ENCODE data around the gene ZNF783.

Gene ZNF783

DNA sequence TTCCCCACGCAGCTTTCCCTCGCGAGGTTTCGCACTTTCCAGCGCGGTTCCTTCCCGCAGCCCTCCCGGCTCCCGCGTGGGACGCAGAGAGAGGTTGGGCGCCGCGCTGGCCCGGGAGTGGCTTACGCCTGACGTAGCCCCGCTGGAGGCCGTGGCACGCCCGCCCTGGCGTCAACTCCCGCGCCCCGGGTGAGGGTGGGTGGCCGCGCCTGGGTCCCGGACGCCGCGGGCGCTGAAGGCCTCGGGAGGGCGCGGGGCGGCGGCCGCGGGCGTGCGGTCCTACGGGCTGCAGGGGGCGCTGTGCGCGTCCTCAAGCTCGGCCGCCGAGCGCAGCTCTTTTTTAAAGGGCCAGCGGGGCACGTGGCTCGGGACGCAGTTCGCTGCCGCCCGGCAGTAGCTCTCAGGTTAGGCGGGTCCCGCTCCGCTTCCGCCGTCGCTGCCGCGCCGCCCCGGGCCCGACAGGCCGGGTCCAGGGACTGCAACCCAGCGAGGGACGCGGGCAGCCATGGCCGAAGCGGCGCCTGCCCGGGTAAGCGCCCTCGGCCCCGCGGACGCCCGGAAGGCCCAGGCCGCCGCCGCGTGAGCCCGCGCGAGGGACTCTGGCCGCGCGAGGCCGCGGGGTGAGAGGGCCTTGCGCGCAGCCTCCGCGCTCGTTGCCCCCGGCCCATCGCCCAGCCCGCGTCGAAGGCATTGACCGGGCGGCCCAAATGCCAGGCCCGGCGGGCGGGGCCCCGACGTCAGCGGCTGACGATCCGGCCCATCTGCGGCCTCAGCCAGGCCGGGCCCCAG lies at the start of gene ZNF783:
ZNF783 (plus strand) TSS at position 368 of the 789 bp plus-strand sequence; CDS start at position 506, 138 bp downstream.
- peak; percentile 84 for DNase-seq (ENCODE audit: low read depth, low spot score)
- H3K9ac ChIP-seq (ENCODE audit: insufficient read length, low read depth): peak within 1 kb of the TSS; percentile 91
- peaks cover 29% of the 10 kb centered on the region for H3K36me3 ChIP-seq (ENCODE audit: insufficient read depth, insufficient read length, low read length)
- H3K4me1 ChIP-seq (ENCODE audit: insufficient read depth, insufficient read length): no peaks in the 10 kb centered on the region
- no peaks in the 10 kb centered on the region for H3K27me3 ChIP-seq (ENCODE audit: insufficient read depth, insufficient read length)
- peak within 1 kb of the TSS; percentile 68 for H3K4me3 ChIP-seq (ENCODE audit: insufficient read length, low read depth)
- no peak for TF ChIP-seq YY1 (IDR thresholded peaks at IDR 0.05; ENCODE audit: insufficient read depth, insufficient read length)
- TF ChIP-seq SUZ12 (IDR thresholded peaks at IDR 0.05; ENCODE audit: extremely low read depth, insufficient read depth, insufficient read length): no peak
- TF ChIP-seq ZNF274 (IDR thresholded peaks at IDR 0.05; ENCODE audit: low read depth, low read length): no peak
- no peaks in the 10 kb centered on the region for H3K9me3 ChIP-seq (ENCODE audit: insufficient read depth, low read length)

DNA sequence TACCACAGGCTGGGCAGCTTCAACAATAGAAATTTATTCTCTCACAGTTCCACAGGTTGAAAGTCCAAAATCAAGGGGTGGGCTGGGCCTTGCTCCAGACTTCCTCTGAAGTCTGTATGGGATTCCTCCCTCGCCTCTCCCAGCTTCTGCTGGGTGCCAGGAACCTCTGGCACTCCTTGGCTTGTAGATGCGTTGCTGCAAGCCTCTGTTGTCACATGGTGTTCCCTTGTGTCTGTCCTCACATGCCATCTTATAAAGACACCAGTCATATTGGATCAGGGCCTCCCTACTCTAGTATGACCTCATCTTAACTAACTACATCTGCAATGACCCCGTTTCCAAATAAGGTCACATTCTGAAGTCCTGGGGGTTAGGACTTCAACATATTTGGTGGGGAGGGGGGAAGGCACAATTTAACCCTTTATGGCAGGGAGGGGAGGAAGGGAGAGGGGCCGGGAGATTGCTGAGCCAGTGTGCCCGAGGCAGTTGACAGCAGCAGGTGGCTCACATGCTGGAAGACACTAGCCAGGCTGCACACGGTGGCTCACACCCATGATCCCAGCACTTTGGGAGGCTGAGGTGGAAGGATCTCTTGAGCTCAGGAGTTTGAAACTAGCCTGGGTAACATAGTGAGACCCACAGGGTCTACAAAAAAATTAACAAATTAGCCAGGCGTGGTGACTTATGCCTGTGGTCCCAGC lies 47.8 kb upstream of the ZNF783 start:
- no peaks in the 10 kb centered on the region for H3K27me3 ChIP-seq (ENCODE audit: insufficient read depth, insufficient read length)
- TF ChIP-seq SUZ12 (IDR thresholded peaks at IDR 0.05; ENCODE audit: extremely low read depth, insufficient read depth, insufficient read length) (no peak), ZNF274 (IDR thresholded peaks at IDR 0.05; ENCODE audit: low read depth, low read length) (no peak), YY1 (IDR thresholded peaks at IDR 0.05; ENCODE audit: insufficient read depth, insufficient read length) (no peak)
- H3K36me3 ChIP-seq (ENCODE audit: insufficient read depth, insufficient read length, low read length): peaks cover 97% of the 10 kb centered on the region
- H3K9me3 ChIP-seq (ENCODE audit: insufficient read depth, low read length): no peaks in the 10 kb centered on the region
- H3K4me1 ChIP-seq (ENCODE audit: insufficient read depth, insufficient read length): no peaks in the 10 kb centered on the region
- no peak for DNase-seq (ENCODE audit: low read depth, low spot score)
- no peak overlapping the region for H3K4me3 ChIP-seq (ENCODE audit: insufficient read length, low read depth)
- no peak overlapping the region for H3K9ac ChIP-seq (ENCODE audit: insufficient read length, low read depth)

- H3K36me3 ChIP-seq (ENCODE audit: insufficient read depth, insufficient read length, low read length): peaks cover 84% of the 10 kb centered on the region
- peaks cover 3% of the 10 kb centered on the region for H3K4me1 ChIP-seq (ENCODE audit: insufficient read depth, insufficient read length)
- no peak for TF ChIP-seq YY1 (IDR thresholded peaks at IDR 0.05; ENCODE audit: insufficient read depth, insufficient read length)
- no peak for TF ChIP-seq SUZ12 (IDR thresholded peaks at IDR 0.05; ENCODE audit: extremely low read depth, insufficient read depth, insufficient read length)
- TF ChIP-seq ZNF274 (IDR thresholded peaks at IDR 0.05; ENCODE audit: low read depth, low read length): no peak
- H3K27me3 ChIP-seq (ENCODE audit: insufficient read depth, insufficient read length): no peaks in the 10 kb centered on the region
- H3K9ac ChIP-seq (ENCODE audit: insufficient read length, low read depth): no peak overlapping the region
- DNase-seq (ENCODE audit: low read depth, low spot score): no peak
- no peaks in the 10 kb centered on the region for H3K9me3 ChIP-seq (ENCODE audit: insufficient read depth, low read length)
- H3K4me3 ChIP-seq (ENCODE audit: insufficient read length, low read depth): no peak overlapping the region
Measured at GRCh38 chr7:149216402-149216801, 45.6 kb upstream of the ZNF783 start.

DNA sequence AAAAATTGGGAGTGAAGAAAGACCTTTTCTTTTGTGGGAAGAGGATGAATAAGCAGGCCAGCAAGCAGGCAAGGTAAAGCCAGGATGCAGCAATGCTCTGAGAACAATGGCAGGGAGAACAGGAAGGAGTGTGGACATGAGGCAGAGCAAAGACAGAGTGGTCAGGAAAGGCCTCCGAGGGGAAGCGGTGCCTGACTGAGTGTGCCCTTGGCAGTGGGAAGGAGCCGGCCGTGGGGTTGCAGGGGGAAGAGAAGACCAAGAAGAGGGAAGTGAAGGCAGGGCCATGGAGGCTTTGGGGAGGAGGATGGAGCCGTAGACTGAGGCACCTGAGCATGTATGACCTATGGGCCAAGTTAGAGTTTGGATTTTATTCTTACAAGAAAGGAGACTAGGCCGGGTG lies 44.4 kb upstream of the ZNF783 start:
- no peaks in the 10 kb centered on the region for H3K27me3 ChIP-seq (ENCODE audit: insufficient read depth, insufficient read length)
- no peak for TF ChIP-seq ZNF274 (IDR thresholded peaks at IDR 0.05; ENCODE audit: low read depth, low read length)
- no peaks in the 10 kb centered on the region for H3K9me3 ChIP-seq (ENCODE audit: insufficient read depth, low read length)
- H3K36me3 ChIP-seq (ENCODE audit: insufficient read depth, insufficient read length, low read length): peaks cover 80% of the 10 kb centered on the region
- DNase-seq (ENCODE audit: low read depth, low spot score): no peak
- H3K4me3 ChIP-seq (ENCODE audit: insufficient read length, low read depth): no peak overlapping the region
- H3K9ac ChIP-seq (ENCODE audit: insufficient read length, low read depth): no peak overlapping the region
- peaks cover 3% of the 10 kb centered on the region for H3K4me1 ChIP-seq (ENCODE audit: insufficient read depth, insufficient read length)

DNA sequence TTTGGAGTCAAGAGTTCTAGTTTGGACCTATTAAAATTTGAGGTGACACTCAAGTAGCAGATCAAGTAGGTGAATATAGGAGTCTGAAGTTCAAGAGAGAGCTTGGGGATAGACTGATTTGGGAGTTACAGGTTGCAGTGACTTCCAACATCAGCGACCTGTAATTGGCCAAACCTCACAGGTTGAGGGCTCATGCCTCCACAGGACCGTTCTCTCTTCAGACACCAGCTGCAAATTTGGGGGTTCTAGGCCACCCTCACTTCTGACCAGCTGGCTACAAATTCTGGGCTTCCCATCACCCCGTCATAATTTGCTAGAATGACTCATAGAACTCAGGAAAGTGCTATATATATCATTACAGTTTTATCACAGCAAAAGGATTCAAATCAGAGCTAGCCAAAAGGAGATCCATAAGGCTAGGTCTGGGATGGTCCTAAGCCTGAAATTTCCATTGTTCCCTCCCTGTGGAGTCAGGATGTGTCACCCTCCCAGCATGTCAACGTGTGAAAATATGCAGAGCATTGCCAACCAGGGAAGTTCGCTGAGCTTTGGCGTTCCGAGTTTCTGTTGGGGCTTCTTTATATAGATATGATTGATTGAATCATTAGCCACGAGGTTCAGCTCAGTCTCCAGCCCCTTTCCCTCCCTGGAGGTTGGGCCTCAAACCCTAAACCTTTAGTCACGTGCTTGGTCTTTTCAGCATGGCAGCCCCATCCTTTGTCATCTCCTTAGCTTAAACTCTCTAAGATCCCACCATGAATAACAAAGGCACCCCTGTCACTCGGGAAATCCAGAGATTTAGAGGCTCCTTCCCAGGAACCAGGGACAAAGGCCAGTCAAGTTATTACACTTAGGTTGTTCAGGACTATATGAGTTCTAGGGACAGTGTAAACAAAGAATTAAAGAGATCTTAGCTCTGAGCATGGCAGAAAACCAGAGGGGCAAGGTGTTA lies 43.3 kb upstream of the ZNF783 start:
- TF ChIP-seq ZNF274 (IDR thresholded peaks at IDR 0.05; ENCODE audit: low read depth, low read length) (no peak), YY1 (IDR thresholded peaks at IDR 0.05; ENCODE audit: insufficient read depth, insufficient read length) (no peak), SUZ12 (IDR thresholded peaks at IDR 0.05; ENCODE audit: extremely low read depth, insufficient read depth, insufficient read length) (no peak)
- H3K36me3 ChIP-seq (ENCODE audit: insufficient read depth, insufficient read length, low read length): peaks cover 74% of the 10 kb centered on the region
- peaks cover 3% of the 10 kb centered on the region for H3K4me1 ChIP-seq (ENCODE audit: insufficient read depth, insufficient read length)
- H3K27me3 ChIP-seq (ENCODE audit: insufficient read depth, insufficient read length): no peaks in the 10 kb centered on the region
- DNase-seq (ENCODE audit: low read depth, low spot score): peak; percentile 63
- H3K4me3 ChIP-seq (ENCODE audit: insufficient read length, low read depth): no peak overlapping the region
- no peaks in the 10 kb centered on the region for H3K9me3 ChIP-seq (ENCODE audit: insufficient read depth, low read length)
- no peak overlapping the region for H3K9ac ChIP-seq (ENCODE audit: insufficient read length, low read depth)

- no peak for DNase-seq (ENCODE audit: low read depth, low spot score)
- TF ChIP-seq YY1 (IDR thresholded peaks at IDR 0.05; ENCODE audit: insufficient read depth, insufficient read length) (no peak), SUZ12 (IDR thresholded peaks at IDR 0.05; ENCODE audit: extremely low read depth, insufficient read depth, insufficient read length) (no peak), ZNF274 (IDR thresholded peaks at IDR 0.05; ENCODE audit: low read depth, low read length) (no peak)
- Histone ChIP-seq H3K36me3 (ENCODE audit: insufficient read depth, insufficient read length, low read length) (peaks cover 71% of the 10 kb centered on the region), H3K4me3 (ENCODE audit: insufficient read length, low read depth) (no peak overlapping the region), H3K9ac (ENCODE audit: insufficient read length, low read depth) (no peak overlapping the region), H3K27me3 (ENCODE audit: insufficient read depth, insufficient read length) (no peaks in the 10 kb centered on the region), H3K4me1 (ENCODE audit: insufficient read depth, insufficient read length) (peaks cover 3% of the 10 kb centered on the region), H3K9me3 (ENCODE audit: insufficient read depth, low read length) (no peaks in the 10 kb centered on the region)
Measured at GRCh38 chr7:149220534-149220933, 41.5 kb upstream of the ZNF783 start.
